HG02884 (cell line): ENCODE measurements around the gene RANBP2.

Source experiments
- ATAC-seq: cut with Tn5 transposase; IDR thresholded peaks from one replicate; pipeline ENCODE4 v1.9.1; 2021; ENCODE audit warnings: mild to moderate bottlenecking, moderate library complexity; ENCODE audit not compliant: unreplicated experiment

RANBP2 gene

DNA sequence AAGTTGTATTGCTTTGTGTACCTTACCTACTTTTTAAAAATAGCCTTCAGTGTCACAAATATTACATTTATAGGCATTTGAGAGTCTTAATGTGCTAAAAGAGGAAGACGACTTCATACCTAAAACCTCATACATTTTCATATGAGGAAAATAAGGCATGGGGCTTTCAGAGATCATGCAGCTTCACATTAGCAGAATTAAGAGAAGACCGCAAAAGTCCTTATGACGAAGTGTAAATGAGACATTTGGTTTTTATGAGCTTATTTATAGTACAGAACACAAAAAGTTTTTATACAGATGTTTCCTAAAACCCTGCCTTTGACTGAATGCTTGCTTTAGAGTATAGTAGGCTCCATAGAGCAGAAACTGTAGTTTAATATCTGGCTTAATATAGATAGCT, 57.2 kb downstream of the RANBP2 start:
- ATAC-seq: peak; percentile 90

DNA sequence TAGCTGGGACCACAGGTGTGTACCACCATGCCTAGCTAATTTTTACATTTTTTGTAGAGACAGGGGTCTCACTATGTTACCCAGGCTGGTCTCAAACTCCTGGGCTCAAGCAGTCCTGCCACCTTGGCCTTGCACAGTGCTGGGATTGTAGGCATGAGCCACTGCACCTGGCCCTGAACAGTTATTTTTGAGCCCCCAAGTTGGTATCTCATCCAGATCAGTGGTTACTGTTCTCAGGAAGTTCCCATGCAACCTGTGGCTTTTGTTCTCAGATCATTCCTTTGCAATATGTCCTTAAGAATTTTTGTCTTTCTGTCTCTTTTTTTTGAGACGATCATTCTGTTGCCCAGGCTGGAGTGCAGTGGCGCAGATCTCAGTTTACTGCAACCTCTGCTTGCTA, 59.6 kb downstream of the RANBP2 start:
- ATAC-seq: no peak

DNA sequence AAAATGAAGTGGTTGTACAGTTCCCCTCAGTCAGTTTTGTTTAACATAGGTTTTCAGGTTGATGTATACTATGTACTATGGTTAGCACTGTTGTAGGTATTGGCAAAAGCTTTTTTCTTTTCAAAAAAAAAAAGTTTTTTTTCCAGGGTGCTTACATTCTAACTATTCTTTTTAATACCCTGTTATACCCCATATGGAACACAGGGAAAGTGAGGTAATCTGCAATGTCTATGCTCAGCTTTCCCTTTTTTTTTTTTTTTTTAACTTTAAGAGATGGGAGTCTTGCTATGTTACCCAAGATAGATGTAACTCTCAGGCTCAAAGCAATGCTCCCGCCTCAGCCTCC, 66.7 kb downstream of the RANBP2 start:
- ATAC-seq: peak; percentile 1

DNA sequence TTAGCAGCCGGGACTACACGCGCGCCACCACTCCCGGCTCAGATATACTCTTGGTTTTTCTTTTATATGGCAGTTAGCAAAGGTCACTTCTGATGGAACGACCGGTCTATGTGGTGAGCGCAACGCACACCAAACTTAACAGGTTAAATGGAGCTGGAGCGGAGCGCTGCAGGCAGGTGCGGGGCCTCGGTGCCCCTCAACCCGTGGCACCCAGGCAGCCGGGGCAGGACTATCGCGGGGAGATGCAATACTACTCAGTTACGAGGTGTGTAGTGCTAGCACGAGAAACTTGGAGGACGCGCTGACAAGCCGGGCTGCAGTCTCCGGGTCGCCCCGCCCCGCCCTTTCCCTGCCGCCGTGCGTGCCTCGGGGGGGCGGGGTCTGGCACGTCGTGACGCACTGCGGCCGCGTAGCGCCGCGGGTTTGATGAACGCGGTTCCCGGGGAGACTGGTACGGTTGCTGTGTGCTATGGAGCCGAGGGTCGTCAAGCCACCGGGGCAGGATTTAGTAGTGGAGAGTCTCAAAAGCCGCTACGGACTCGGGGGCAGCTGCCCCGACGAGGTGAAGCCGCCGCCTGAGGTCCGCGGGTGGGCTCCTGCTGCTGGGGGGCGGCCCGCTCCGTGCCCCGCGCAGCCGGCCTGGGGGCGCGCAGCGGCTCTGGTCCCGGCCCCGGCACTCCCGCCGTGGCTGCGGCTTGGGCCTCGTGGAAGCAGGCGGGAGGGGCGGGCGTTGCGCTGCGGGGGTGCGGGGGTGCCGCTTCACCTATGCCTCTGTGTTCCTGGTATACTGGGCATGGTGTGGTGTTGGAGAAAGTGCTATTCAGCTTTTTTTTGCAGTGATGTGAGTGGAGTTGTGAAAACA, 67.3 kb downstream of the RANBP2 start, which contains the start of gene CCDC138:
CCDC138 (plus strand) TSS at position 418 of the 862 bp plus-strand sequence; CDS start at position 470, 52 bp downstream.
- ATAC-seq: peak; percentile 94

DNA sequence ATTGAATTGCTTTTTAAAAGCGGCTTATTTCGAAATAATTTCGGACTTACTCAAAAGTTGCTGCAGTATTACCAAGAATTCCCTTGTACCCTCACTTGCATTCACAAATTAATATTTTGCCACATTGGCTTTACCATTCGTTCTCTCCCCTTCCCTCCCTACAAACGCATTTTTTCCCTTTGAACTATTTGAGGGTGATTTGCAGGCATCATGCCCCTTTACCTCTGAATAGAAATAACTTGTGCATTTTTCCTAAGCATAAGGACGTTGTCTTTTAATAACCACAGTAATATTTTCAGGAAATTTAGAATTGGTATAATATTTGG, 67.9 kb downstream of the RANBP2 start:
- ATAC-seq: no peak

DNA sequence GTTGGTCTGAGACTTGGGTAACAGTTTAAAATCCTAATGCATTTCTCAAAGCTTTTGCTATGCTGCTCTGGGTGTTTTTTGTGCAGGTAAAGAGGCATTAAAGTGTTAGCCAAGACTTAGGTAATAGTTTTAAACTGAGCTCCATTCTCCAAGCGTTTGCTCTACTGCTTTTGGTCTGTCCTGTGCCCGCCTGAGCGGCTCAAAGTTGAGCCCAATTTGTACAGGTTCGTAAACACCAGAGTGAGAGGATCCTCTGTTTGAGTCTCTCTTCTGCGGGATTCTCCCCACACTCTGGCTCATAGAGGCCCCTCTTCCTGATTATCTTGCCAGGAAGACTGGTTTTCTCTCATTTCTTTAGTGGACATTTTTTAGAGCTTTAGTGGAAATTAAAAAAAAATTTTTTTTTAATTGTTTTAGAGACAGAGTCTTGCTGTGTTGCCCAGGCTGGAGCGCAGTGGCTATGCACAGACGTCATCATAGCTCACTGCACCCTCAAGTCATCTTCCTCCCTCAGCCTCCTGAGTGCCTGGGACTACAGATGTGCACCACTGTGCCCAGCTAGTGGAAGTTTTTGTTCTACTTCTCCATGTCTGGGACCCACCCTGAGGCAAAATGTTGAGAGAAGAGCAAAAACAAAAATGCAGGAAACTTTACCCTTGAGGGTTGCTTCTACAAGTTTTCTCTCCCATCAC, 83.9 kb downstream of the RANBP2 start:
- no peak for ATAC-seq

DNA sequence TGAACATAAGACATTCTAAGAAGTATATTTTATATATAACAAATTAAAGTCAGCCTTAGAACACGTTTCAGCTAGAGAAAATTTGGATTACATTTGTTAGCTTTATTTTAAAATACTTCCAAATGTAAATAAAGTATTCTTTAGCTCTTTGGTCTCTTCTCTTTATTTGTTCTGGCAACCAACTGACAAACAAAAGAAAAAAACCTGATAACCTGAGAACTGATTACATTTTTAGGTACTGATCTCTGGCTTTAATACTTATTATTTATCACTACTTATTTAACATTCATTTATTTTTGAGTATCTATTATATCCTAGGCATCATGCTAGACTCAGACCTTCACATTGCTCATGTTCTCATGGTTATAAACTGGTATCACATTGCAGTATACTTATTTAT, 85.8 kb downstream of the RANBP2 start:
- ATAC-seq: no peak

DNA sequence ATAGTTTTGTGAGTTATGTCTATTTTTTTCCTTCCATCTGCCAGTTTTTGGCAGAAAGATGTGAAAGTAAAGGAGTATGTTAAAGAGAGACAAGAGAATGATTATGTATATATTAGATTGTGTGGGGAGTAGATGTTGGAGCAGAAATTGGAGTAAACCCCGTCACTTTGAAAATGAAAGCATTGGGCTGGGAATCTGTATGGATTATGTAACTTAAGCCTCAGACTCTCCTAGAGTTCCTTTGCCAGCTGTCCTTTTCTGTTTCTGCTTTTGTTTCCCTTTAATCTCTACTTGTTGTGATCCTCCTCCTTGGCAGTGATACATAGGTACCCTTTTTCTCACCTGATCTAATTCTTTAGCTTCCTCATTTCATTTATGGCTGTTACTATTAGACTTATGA, 86.5 kb downstream of the RANBP2 start:
- no peak for ATAC-seq

DNA sequence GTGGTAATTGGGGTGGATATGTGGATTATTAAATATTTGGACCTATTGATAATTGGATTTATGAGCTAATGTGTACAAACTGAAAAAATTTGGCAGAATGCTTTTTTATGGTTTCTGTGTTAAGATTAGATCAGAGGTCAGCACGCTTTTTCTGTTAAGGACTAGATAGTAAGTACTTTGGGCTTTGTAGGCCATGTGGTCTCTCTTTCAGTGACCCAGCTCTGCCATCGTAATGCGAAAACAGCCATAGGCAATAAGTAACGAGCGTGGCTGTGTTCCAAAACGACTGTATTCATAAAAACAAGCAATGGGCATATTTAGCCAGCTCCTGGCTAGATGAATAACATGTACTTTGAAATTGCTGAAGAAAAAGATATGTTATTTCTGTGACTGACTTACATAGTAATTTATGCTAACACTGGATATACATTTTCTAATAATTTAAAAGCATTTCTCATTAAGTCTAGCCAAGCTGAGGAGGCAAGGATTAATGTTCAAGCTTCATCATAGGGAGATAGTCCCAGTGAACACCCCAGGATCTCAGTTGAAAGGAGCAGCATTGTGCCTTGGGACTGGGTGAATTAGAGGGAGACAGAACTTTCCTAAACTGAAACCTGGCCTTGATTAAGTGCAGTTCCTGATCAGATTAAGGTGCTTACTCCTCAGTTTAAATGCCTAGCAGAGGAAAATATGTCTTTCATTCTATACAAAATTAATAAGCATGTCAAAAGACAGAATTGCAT, 87.3 kb downstream of the RANBP2 start:
- ATAC-seq: no peak

DNA sequence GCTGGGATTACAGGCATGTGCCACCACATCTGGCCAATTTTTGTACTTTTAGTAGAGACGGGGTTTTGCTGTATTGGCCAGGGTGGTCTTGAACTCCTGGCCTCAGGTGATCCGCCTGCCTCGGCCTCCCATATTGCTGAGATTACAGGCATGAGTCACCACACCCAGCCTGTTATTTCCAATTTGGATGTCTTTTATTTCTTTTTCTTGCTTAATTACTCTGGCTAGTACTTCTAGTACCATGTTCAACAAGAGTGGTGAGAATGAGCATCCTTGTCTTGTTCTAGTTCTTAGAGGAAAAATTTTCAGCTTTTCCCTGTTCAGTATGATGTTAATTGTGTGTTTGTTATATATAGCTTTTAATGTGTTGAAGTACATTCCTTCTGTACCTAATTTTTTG, 90.7 kb downstream of the RANBP2 start:
- ATAC-seq: no peak

DNA sequence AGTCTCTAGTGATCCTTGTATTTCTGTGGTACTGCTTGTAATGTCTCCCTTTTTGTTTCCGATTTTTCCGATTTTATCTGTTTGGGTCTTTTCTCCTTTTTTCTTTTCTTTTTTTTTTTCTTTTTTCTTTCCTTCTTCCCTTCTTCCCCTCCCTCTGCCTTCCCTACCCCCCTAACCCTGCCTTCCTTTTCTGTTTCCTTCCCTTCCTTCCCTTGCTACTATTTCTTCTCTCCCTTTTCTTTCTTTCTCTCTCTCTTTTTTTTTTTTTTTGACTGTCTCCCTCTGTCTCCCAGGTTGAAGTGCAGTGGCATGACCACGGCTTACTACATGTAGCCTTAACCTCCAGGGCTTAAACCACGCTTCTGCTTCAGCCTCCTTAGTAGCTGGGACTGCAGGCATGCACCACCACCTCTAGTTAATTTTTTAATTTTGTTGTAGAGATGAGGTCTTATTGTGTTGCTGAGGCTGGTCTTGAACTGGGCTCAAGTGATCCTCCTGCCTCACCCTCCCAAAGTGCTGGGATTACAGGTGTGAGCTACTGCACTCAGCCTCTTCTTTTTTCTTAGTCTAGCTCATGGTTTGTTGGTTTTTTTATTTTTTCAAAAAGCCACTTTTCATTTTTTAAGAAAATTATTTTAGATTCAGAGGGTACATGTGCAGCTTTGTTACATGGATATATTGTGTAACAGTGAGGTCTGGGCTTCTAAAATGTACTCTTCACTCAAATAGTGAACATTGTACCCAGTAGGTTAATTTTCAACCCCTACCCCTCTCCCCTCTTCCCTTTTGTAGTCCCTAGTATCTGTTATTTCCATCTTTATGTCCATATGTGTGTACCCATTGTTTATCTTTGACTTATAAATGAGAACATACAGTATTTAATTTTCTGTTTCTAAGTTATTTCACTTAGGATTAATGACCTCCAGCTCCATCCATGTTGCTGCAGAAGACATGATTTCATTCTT, 92.0 kb downstream of the RANBP2 start:
- ATAC-seq: no peak

DNA sequence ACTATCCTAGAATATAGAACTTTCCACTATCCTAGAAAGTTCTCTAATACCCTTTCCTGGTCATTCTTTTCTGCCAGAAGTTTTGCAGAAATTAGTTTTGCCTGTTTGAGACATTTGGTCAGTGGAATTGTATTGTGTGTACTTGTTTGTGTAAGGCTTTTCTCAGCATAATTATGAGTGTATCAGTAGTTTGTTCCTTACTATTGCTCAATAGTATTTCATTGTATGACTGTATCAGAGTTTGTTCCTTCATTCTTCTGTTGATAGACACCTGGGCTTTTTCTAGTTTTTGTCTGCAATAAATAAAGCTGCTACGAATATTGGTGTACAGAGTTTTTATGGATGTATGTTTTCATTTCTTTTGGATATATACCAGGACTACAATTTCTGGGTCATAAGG, 94.5 kb downstream of the RANBP2 start:
- no peak for ATAC-seq

DNA sequence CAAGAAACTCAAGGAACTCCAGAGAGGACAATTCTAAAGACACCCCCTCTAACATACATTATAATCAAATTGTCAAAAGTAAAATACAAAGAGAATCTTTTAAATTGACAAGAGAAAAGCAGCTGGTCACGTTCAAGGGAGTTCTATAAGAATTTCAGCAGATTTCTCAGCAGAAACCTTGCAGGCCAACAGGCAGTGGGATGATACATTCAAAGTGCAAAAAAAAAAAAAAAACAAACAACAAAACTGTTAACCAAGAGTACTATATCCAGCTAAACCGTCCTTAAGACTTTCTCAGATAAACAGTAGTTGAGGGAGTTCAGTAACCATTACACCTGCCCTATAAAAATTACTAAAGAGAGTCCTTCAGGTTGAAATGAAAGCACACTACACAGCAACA, 101.2 kb downstream of the RANBP2 start:
- no peak for ATAC-seq

DNA sequence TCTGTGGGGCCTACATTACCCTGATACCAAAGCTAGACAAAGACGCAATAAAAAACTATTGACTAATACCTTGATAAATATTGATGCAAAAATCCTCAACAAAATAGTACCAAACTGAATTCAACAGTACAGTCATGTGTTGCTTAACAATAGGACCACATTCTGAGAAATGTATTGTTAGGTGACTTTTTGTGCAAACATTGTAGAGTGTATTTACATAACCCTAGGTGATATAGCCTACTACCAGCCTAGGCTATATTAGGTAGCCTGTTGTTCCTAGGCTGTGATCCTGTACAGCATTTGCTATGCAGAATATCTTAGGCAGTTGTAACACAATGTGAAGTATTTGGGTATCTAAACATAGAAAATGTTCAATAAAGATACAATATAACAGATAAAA, 104.0 kb downstream of the RANBP2 start:
- ATAC-seq: no peak

DNA sequence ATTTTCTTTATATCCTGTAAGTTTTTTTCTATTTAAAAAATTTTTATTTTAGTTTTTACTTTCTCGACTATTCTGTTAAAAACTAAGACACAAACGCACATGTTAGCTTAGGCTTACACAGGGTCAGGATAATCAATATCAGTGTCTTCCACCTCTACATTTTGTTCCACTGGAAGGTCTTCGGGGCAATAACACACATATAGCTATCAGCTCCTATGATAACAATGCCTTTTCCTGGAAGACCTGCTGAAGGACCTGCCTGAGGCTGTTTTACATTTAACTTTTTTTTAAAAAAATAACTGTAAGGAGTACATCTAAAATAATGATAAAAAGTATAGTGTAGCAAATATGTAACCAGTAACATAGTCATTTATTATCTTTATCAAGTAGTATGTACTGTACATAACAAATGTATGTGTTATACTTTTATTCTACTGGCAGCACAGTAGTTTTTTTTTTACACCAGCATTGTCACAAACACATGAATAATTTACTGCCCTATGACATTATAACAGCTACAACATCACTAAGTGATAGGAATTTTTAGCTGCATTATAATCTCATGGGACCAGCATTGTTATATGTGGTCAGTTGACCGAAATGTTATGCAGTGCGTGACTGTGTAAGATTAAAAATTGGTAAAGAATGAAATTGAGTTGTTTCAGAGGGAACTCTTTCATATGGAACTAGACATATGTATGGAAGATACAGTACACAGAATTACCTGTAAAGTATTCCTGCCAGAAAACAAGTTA, 105.2 kb downstream of the RANBP2 start:
- ATAC-seq: no peak

DNA sequence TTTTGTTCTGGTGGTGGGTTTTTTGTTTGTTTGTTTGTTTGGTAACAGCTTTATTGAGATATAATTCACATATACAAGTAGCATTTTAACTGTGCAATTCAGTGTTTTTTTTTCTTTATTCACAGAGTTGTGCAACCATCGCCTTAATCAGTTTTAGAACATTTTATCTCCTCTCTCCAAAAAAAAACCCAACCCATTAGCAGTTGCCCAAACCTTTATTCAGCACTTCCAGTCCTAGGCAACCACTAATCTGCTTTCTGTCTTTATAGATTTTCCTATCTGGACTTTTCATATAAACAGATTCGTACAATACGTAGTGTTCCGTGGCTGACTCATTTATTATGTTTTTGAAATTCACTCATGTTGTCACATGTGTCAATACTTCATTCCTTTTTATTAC, 106.0 kb downstream of the RANBP2 start:
- no peak for ATAC-seq

DNA sequence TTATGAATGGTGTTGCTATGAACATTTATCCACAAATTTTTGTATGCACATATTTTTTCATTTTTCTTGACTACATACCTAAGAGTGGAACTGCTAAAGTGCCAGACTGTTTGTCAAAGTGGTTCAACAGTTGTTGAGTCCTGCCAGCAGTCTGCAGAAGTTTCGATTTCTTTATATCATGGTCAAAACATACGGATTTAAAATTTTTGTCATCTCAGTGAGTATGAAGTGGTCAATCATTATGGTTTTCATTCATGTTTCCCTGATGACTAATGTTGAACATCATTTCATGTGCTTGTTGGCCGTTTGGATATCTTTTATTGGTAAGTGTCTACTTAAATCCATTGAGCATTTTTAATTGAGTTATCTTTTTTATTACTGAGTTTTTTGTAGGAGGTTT, 106.5 kb downstream of the RANBP2 start:
- no peak for ATAC-seq

DNA sequence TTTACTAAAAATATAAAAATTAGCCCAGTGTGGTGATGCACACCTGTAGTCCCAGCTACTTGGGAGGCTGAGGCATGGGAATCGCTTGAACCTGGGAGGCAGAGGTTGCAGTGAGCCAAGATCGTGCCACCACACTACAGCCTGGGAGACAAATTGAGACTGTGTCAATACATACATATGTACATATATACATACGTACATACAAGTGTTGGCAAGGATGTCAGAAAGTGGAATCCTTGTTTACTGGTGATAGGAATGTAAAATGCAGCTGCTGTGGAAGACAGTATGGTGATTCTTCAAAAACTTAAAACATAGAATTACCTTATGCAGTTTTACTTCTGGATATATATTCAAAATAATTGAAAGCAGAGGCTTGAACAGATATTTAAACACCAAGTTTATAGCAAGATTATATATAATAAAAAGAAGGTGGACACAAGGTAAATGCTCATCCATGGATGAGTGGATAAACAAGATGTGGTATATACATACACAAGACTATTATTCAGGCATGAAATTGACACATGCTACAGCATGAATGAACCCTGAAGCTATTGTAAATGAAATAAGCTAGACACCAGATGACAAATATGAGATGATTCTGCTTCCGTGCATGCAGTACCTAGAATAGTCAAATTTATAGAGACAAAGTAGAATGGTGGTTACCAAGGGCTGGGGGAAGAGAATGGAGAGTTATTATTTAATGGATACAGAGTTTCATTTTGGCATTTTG, 110.5 kb downstream of the RANBP2 start:
- ATAC-seq: no peak

DNA sequence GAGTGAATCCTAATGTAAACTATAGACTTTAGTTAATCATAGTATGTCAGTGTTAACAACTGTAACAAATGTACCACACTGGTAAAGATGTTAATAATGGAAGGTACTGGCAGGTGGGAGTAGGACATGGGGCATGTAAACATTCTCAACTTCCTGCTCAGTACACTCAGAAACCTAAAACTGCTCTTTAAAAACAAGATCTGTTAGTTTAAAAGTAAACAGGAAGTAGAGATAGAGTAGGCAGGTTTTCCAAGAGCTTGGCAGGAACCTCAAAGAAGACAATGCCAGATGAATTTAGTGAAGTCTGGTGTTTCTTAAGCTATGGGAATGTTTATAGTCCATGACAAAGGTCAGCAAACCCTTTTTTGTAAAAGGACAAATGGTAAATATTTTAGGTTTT, 113.9 kb downstream of the RANBP2 start:
- ATAC-seq: no peak
